Stimulated activated effector memory CD8-positive, alpha-beta T cell treated with anti-CD3 and anti-CD28 coated beads, Interleukin-12 subunit alpha, Interleukin-12 subunit beta, amount 100 ng/mL, for 72 hours (primary cell): ENCODE measurements around the gene CEL.

Experiments
- ATAC-seq: fragments of 150-1000 bp; cut with Tn5 transposase; 2 replicates; pipeline ENCODE4 v1.10.0; 2021
- DNase-seq, 2 donors: peaks; one replicate each; pipeline ENCODE4 v3.0.0; 2021 to 2022; ENCODE audit warnings: low spot score in 2 of 2
- H3K27ac Mint-ChIP-seq: one replicate; pipeline ENCODE4 v1.8.0; 2022; ENCODE audit warnings: mild to moderate bottlenecking, mixed read lengths
- H3K36me3 Mint-ChIP-seq: one replicate; pipeline ENCODE4 v1.8.0; 2022; ENCODE audit warnings: mild to moderate bottlenecking, mixed read lengths
- H3K4me1 Mint-ChIP-seq: one replicate; pipeline ENCODE4 v1.8.0; 2022; ENCODE audit warnings: mixed read lengths
- H3K4me3 Mint-ChIP-seq: one replicate; pipeline ENCODE4 v1.8.0; 2022; ENCODE audit warnings: mild to moderate bottlenecking, mixed read lengths
- H3K9me3 Mint-ChIP-seq: one replicate; pipeline ENCODE4 v1.8.0; 2022; ENCODE audit warnings: mixed read lengths

The CEL gene

GRCh38 chr9:133098871-133099270, 37.1 kb downstream of the CEL start:
- H3K4me3 Mint-ChIP-seq, result no peak overlapping the region
- H3K27ac Mint-ChIP-seq, result peak overlapping the region; percentile 46
- DNase-seq (no peak), ATAC-seq (no peak)
- peaks cover 5% of the 10 kb centered on the region for H3K4me1 Mint-ChIP-seq
- peaks cover 94% of the 10 kb centered on the region for H3K36me3 Mint-ChIP-seq
- peaks cover 11% of the 10 kb centered on the region for H3K9me3 Mint-ChIP-seq

GRCh38 chr9:133099726-133100505, 38.1 kb downstream of the CEL start:
- no peak for ATAC-seq
- H3K36me3 Mint-ChIP-seq, result peaks cover 97% of the 10 kb centered on the region
- H3K27ac Mint-ChIP-seq, result no peak overlapping the region
- no peak overlapping the region for H3K4me3 Mint-ChIP-seq
- H3K9me3 Mint-ChIP-seq, result peaks cover 11% of the 10 kb centered on the region
- peaks cover 5% of the 10 kb centered on the region for H3K4me1 Mint-ChIP-seq
- no peak for DNase-seq

- peaks cover 100% of the 10 kb centered on the region for H3K36me3 Mint-ChIP-seq
- H3K9me3 Mint-ChIP-seq, result peaks cover 7% of the 10 kb centered on the region
- H3K27ac Mint-ChIP-seq, result peak overlapping the region; percentile 74
- H3K4me1 Mint-ChIP-seq, result peaks cover 5% of the 10 kb centered on the region
- DNase-seq (no peak), ATAC-seq (no peak)
- H3K4me3 Mint-ChIP-seq, result no peak overlapping the region
Observed at GRCh38 chr9:133100506-133101355, 39.0 kb downstream of the CEL start.

GRCh38 chr9:133101356-133102189, 39.8 kb downstream of the CEL start:
- Mint-ChIP-seq H3K9me3 (no peaks in the 10 kb centered on the region), H3K27ac (peak overlapping the region; percentile 74), H3K4me3 (no peak overlapping the region), H3K4me1 (peaks cover 7% of the 10 kb centered on the region), H3K36me3 (peaks cover 100% of the 10 kb centered on the region)
- DNase-seq, result no peak
- no peak for ATAC-seq

- ATAC-seq, result no peak
- H3K4me1 Mint-ChIP-seq, result peaks cover 10% of the 10 kb centered on the region
- no peaks in the 10 kb centered on the region for H3K9me3 Mint-ChIP-seq
- peaks cover 100% of the 10 kb centered on the region for H3K36me3 Mint-ChIP-seq
- H3K27ac Mint-ChIP-seq, result peak overlapping the region; percentile 79
- H3K4me3 Mint-ChIP-seq, result no peak overlapping the region
- no peak for DNase-seq
Observed at GRCh38 chr9:133102190-133103021, 40.6 kb downstream of the CEL start.

- ATAC-seq (peak; percentile 40), DNase-seq (peak; percentile 53 to 80)
- Mint-ChIP-seq H3K27ac (peak overlapping the region; percentile 79), H3K9me3 (no peaks in the 10 kb centered on the region), H3K4me3 (no peak overlapping the region), H3K4me1 (peaks cover 10% of the 10 kb centered on the region), H3K36me3 (peaks cover 100% of the 10 kb centered on the region)
Observed at GRCh38 chr9:133103183-133103986, 41.6 kb downstream of the CEL start.

GRCh38 chr9:133103987-133104505, 42.3 kb downstream of the CEL start:
- Mint-ChIP-seq H3K4me3 (no peak overlapping the region), H3K4me1 (peaks cover 10% of the 10 kb centered on the region), H3K9me3 (no peaks in the 10 kb centered on the region), H3K36me3 (peaks cover 100% of the 10 kb centered on the region), H3K27ac (no peak overlapping the region)
- DNase-seq, result no peak
- ATAC-seq, result no peak

GRCh38 chr9:133104718-133105460, 43.1 kb downstream of the CEL start:
- peaks cover 10% of the 10 kb centered on the region for H3K4me1 Mint-ChIP-seq
- ATAC-seq (no peak), DNase-seq (no peak)
- H3K36me3 Mint-ChIP-seq, result peaks cover 100% of the 10 kb centered on the region
- H3K27ac Mint-ChIP-seq, result peak overlapping the region; percentile 43
- H3K9me3 Mint-ChIP-seq, result no peaks in the 10 kb centered on the region
- no peak overlapping the region for H3K4me3 Mint-ChIP-seq

GRCh38 chr9:133105461-133105770, 43.6 kb downstream of the CEL start:
- no peak for DNase-seq
- no peak for ATAC-seq
- no peak overlapping the region for H3K4me3 Mint-ChIP-seq
- no peak overlapping the region for H3K27ac Mint-ChIP-seq
- H3K36me3 Mint-ChIP-seq, result peaks cover 100% of the 10 kb centered on the region
- H3K9me3 Mint-ChIP-seq, result no peaks in the 10 kb centered on the region
- H3K4me1 Mint-ChIP-seq, result peaks cover 15% of the 10 kb centered on the region

GRCh38 chr9:133106511-133107244, 44.9 kb downstream of the CEL start:
- DNase-seq, result no peak
- Mint-ChIP-seq H3K4me1 (peaks cover 14% of the 10 kb centered on the region), H3K4me3 (no peak overlapping the region), H3K27ac (peak overlapping the region; percentile 54), H3K9me3 (no peaks in the 10 kb centered on the region), H3K36me3 (peaks cover 100% of the 10 kb centered on the region)
- no peak for ATAC-seq

GRCh38 chr9:133107245-133107722, 45.5 kb downstream of the CEL start:
- Mint-ChIP-seq H3K4me1 (peaks cover 17% of the 10 kb centered on the region), H3K9me3 (no peaks in the 10 kb centered on the region), H3K27ac (no peak overlapping the region), H3K36me3 (peaks cover 100% of the 10 kb centered on the region), H3K4me3 (no peak overlapping the region)
- ATAC-seq, result no peak
- DNase-seq, result no peak

- no peak overlapping the region for H3K27ac Mint-ChIP-seq
- H3K36me3 Mint-ChIP-seq, result peaks cover 100% of the 10 kb centered on the region
- ATAC-seq, result no peak
Observed at GRCh38 chr9:133107961-133108793, 46.4 kb downstream of the CEL start.

More at GRCh38 chr9:133107961-133108793, 46.4 kb downstream of the CEL start:
- DNase-seq, result no peak
- H3K4me3 Mint-ChIP-seq, result no peak overlapping the region
- no peaks in the 10 kb centered on the region for H3K9me3 Mint-ChIP-seq
- peaks cover 26% of the 10 kb centered on the region for H3K4me1 Mint-ChIP-seq
